ENCODE data around the gene LBHD2. TPM values are rescaled to one million over a fixed set of nuclear protein-coding genes. Genes with fewer than 3 reads are reported as not detected.

The LBHD2 gene
- total and polyA plus RNA-seq, 2 of the 8 experiments (the other 6 are each of a cell fraction or from before 2014, with no cell fraction given): not detected

GRCh38 chr14:103094406-103095209, 10.6 kb downstream of the LBHD2 start, which contains the start of gene EXOC3L4:
Gene EXOC3L4 (plus strand): TSS chr14:103094725. CDS start chr14:103100220, 5,495 bp downstream.
- Histone ChIP-seq H3K9me3 (ENCODE audit: insufficient read depth in 2 of 2, low read depth in 1 of 2, low read length in 1 of 2) (no peaks in the 10 kb centered on the region), H2BK15ac (ENCODE audit: low read length) (peak within 1 kb of the TSS; percentile 95; the same call in 1 of the 2 replicates), H3K27me3 (replicated peaks in 1 of 4; ENCODE audit: control insufficient read depth in 3 of 4, extremely low read depth in 1 of 4, insufficient read depth in 3 of 4, low read length in 3 of 4) (peaks cover 0 to 12% (median 6%) of the 10 kb centered on the region in 4 experiments; a peak in 4 of 7 replicates), H3K27ac (ENCODE audit: low read depth, low read length) (no peak within 1 kb of the TSS), H2BK120ac (replicated peaks; ENCODE audit: low read depth, low read length) (no peak within 1 kb of the TSS), H3K56ac (replicated peaks; ENCODE audit: insufficient read length, low read depth, low read length) (no peak within 1 kb of the TSS), H3K4me1 (replicated peaks in 1 of 4; ENCODE audit: control insufficient read depth in 3 of 4, insufficient read depth in 4 of 4, low read length in 3 of 4) (peaks cover 3 to 27% (median 12%) of the 10 kb centered on the region in 4 experiments), H3K23me2 (ENCODE audit: low read depth, low read length) (peaks cover 4% of the 10 kb centered on the region; the same call in 1 of the 2 replicates), H2BK5ac (ENCODE audit: low read depth, low read length) (peak within 1 kb of the TSS; percentile 66), H2BK20ac (ENCODE audit: low read length) (peak within 1 kb of the TSS; percentile 72; the same call in 1 of the 2 replicates), H4K8ac (ENCODE audit: extremely low read depth, insufficient read depth, low read length) (peak within 1 kb of the TSS; percentile 45), H4K20me1 (replicated peaks in 1 of 2; ENCODE audit: control insufficient read depth in 1 of 2, insufficient read depth in 2 of 2, low read length in 2 of 2) (peaks cover 0 to 1% of the 10 kb centered on the region in 2 experiments), H2AFZ (ENCODE audit: low read length) (no peak within 1 kb of the TSS), H2BK12ac (ENCODE audit: low read depth, low read length) (peak within 1 kb of the TSS; percentile 68; the same call in 1 of the 2 replicates), H3K4ac (replicated peaks; ENCODE audit: insufficient read length, low read depth, low read length) (no peak within 1 kb of the TSS), H3K36me3 (ENCODE audit: control insufficient read depth in 2 of 4, insufficient read depth in 4 of 4, low read length in 3 of 4) (no peaks in the 10 kb centered on the region), H3K79me2 (ENCODE audit: control insufficient read depth in 1 of 2, insufficient read depth in 2 of 2, low read length in 2 of 2) (no peaks in the 10 kb centered on the region), H4K91ac (replicated peaks; ENCODE audit: insufficient read length, low read length) (no peak within 1 kb of the TSS), H3K4me2 (ENCODE audit: insufficient read depth in 1 of 2, low read depth in 2 of 2, low read length in 2 of 2) (no peak within 1 kb of the TSS), H3K14ac (ENCODE audit: insufficient read length) (no peak within 1 kb of the TSS), H3K4me3 (ENCODE audit: extremely low read depth in 1 of 4, insufficient read depth in 2 of 4, low read depth in 3 of 4, low read length in 4 of 4) (no peak within 1 kb of the TSS), H3K23ac (ENCODE audit: insufficient read length) (no peak within 1 kb of the TSS), H4K5ac (ENCODE audit: insufficient read length, low read depth, low read length) (no peak within 1 kb of the TSS), H3K18ac (ENCODE audit: extremely low read depth, low read length) (peak within 1 kb of the TSS; percentile 48), H3K9ac (replicated peaks in 1 of 4; ENCODE audit: extremely low read depth in 1 of 4, low read depth in 3 of 4, low read length in 3 of 4) (no peak within 1 kb of the TSS; a peak in 1 of 7 replicates), H2AK5ac (ENCODE audit: low read depth, low read length) (peak within 1 kb of the TSS; percentile 82; the same call in 1 of the 2 replicates), H3K79me1 (ENCODE audit: low read depth, low read length) (no peaks in the 10 kb centered on the region)
- FAIRE-seq (no peak), DNase-seq (ENCODE audit: low read depth in 1 of 2, low spot score in 2 of 2) (no peak)
- CTCF ChIA-PET (ENCODE audit: partially characterized antibody): interaction anchor here (0.8 to 5.4 kb wide), 5 partner anchors 11 to 47 kb away, joined by 3 to 58 read pairs (median 5); no protein-coding TSS in a partner anchor
- POLR2A ChIA-PET (ENCODE audit: partially characterized antibody): interaction anchor here (0.9 to 1.5 kb wide), 3 partner anchors 10 to 35 kb away, joined by 3 to 5 read pairs (median 4); partner anchors contain the start of gene LBHD2
- 91% methylated on average over 21 of the region's 23 CpGs; no CpG with 5 or more reads in 1 of the 2 experiments for WGBS, 2 experiments (ENCODE audit: extremely low coverage in 1 of 2, insufficient coverage in 1 of 2, insufficient read length in 1 of 2, insufficient replicate concordance in 2 of 2, low coverage in 1 of 2, low lambda C conversion rate in 2 of 2, missing lambda C conversion rate in 1 of 2)
- TF ChIP-seq ATF2 (IDR thresholded peaks at IDR 0.05; ENCODE audit: low read length) (no peak), HDAC6 (IDR thresholded peaks at IDR 0.05; ENCODE audit: low read depth, low read length) (no peak), ATF3 (IDR thresholded peaks at IDR 0.05; ENCODE audit: insufficient read depth, low read depth, low read length) (no peak), HDAC2 (IDR thresholded peaks at IDR 0.05; ENCODE audit: borderline replicate concordance in 1 of 2, low read depth in 2 of 2, low read length in 2 of 2) (no peak), MAFK (IDR thresholded peaks at IDR 0.05; ENCODE audit: low read depth, low read length) (no peak), YY1 (IDR thresholded peaks at IDR 0.05; ENCODE audit: low read depth, low read length) (no peak)
